ENCODE data around the gene CDC23.
A peak's percentile ranks its signal among the peaks of the same experiment; 100 is the strongest.
"Not testable (repeated sequence)": the region's sequence is repeated elsewhere in the genome, so short reads cannot be mapped to it uniquely, and the experiment has no call there.

CDC23 gene

GRCh38 chr5:138212828-138213160, 329 bp downstream of the CDC23 start:
- DNase-seq (ENCODE audit: low read depth in 2 of 2, low spot score in 1 of 2), result no peak

GRCh38 chr5:138210985-138211384, 2.1 kb downstream of the CDC23 start:
- DNase-seq (ENCODE audit: low read depth in 2 of 2, low spot score in 1 of 2), result no peak

DNA sequence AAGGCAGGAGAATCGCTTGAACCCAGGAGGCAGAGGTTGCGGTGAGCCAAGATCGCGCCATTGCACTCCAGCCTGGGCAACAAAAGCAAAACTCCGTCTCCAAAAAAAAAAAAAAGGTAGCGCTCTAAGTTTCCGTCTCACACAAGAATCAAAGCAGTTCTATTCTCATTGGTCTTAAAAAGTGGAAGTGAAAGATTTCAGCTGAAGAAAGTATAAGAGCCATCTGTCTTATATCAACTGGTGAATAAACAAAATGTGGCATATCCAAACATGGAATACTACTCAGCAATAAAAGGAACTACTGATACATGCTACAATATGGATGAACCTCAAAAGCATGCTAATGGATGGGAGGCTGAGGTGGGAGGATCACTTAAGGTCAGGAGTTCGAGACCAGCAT, 19.3 kb downstream of the CDC23 start:
- not testable (repeated sequence) for DNase-seq (ENCODE audit: low read depth in 2 of 2, low spot score in 1 of 2)

DNA sequence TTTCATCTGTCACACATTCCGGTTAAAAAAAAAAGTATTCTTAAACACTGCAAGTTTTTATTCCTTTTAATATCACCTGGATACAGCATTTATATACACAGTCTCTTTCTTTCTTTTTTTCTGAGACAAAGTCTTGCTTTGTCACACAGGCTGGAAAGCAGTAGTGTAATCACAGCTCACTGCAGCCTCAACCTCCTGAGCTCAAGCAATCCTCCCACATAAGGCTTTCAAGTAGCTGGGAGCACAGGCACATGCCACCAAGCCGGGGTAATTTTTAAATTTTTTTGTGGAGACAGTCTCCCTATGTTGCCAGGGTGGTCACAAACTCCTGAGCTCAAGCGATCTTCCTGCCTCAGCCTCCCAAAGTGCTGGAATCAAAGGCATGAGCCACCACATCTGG, 20.3 kb downstream of the CDC23 start:
- no peak for DNase-seq (ENCODE audit: low read depth in 2 of 2, low spot score in 1 of 2)

- DNase-seq (ENCODE audit: low read depth in 2 of 2, low spot score in 1 of 2), result no peak
Observed at GRCh38 chr5:138188626-138189025, 24.5 kb downstream of the CDC23 start.

GRCh38 chr5:138186002-138186447, 27.1 kb downstream of the CDC23 start:
- no peak for DNase-seq (ENCODE audit: low read depth in 2 of 2, low spot score in 1 of 2)

- no peak for DNase-seq (ENCODE audit: low read depth in 2 of 2, low spot score in 1 of 2)
Observed at GRCh38 chr5:138182808-138183207, 30.3 kb downstream of the CDC23 start.

GRCh38 chr5:138180841-138181240, 32.3 kb downstream of the CDC23 start:
- no peak for DNase-seq (ENCODE audit: low read depth in 2 of 2, low spot score in 1 of 2)

DNA sequence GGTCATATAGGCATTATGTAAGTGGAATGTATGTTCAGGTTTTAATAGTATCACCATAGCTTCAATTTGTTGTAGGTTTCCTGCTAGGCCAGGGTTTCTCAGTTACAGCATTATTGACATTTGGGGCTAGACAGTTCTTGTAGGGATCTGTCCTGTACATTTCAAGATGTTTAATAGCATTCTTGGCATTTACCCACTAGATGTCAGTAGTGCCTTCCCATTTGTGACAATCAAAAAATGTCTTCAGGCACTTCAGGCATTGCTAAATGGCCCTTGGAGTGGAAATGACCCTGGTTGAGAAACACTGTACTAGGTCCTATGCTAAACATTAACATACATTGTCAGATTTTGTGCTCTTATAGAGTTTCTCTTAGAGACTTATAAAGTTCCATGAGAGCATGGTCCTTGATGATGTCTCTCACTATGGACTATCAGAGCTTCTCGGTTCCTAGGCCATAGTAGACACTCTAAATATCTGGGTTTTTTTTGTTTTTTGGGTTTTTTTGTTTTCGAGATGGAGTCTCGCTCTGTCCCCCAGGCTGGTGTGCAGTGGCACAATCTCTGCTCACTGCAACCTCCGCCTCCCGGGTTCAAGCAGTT, 32.8 kb downstream of the CDC23 start:
- no peak for DNase-seq (ENCODE audit: low read depth in 2 of 2, low spot score in 1 of 2)

GRCh38 chr5:138179277-138179857, 33.8 kb downstream of the CDC23 start:
- DNase-seq (ENCODE audit: low read depth in 2 of 2, low spot score in 1 of 2), result no peak

- DNase-seq (ENCODE audit: low read depth in 2 of 2, low spot score in 1 of 2), result peak; percentile 71 to 81
Observed at GRCh38 chr5:138178516-138179276, 34.4 kb downstream of the CDC23 start, which contains the start of the genes BRD8 and KIF20A. BRD8 (minus strand) TSS chr5:138178630; CDS start chr5:138178614, 16 bp downstream. KIF20A (plus strand) TSS chr5:138179112; CDS start chr5:138179681, 569 bp downstream.

DNA sequence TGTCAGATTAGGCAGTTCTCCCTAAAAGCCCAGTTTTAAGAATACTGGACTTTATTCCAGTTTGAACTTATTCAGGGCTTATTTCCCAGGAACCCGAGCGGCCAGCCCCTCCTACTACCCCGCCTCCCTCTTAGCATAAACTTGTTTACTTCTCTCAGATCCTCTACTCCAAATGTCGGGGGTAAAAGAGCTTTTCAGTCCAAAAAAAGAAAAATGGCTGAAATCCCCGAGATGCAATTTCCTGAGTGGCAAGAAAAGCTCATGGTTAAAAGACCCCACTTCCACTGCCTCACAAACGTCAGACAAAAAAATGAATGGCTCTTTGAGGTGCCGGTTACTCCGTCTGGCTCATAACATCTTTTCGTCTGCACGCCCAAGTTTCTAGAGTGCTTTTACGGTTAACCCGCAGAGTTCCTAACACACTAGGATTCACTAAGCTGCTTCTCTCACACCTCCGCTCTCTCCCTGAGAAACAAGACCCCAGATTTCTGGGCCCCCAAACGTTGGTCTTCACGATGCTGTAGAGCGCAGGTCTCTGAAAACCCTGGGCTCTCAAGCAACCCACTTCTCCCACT, 35.1 kb downstream of the CDC23 start:
- no peak for DNase-seq (ENCODE audit: low read depth in 2 of 2, low spot score in 1 of 2)

DNA sequence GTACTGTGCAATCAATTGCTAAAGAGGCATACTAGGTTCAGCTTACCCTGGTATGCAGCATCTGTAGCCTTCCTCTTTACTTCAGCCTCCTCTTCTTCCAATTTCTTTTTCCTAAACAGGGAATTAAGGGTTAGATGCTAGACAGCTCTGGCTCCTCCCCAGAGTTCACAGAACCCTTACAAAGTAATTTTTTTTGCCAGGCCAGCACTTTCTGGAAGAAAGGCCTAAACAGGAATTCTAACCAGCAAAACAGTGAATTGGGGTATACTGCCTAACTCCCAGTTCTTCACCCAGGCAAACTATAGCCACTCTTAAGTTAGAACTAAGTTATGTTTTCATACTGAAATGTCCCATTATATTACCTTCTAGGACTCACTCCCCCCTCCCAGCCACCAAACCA, 42.8 kb downstream of the CDC23 start:
- no peak for DNase-seq (ENCODE audit: low read depth in 2 of 2, low spot score in 1 of 2)

DNA sequence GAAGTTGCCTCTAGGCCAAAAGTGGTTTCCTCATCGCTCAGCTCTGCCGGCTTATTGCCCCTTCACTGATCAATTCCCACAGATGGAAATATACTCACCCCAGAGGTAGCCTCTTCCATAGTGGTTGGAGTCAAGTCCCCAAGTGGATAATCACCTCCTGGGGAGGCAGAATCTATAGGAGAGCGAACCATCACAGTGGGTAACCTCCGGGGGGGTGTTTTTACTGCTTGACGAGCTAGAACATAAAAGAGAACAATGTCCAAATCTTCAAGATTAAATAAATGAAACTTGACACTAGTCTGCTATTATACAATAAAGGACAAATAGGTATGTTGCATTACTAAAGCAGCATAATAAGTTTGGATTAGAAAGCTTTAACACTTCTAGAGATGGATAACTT, 44.0 kb downstream of the CDC23 start:
- DNase-seq (ENCODE audit: low read depth in 2 of 2, low spot score in 1 of 2), result no peak

DNA sequence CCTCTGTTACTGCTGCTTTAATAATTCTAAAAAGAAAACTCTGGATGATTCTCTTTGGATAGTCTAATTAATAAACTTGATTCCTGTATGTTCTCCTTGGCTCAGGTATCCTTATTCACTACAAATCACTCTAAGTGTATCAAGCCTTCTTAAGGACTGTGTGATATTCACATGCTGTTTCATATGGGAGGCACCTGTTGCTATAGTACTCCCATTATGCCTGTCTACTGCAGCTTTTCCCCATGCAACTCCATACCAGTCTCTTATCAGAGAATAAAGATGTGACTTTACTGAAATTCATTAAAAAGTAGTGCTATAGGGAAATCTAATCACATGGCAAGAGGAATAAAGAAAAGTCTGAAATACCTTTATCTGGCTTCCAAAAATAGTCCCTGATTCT, 49.4 kb downstream of the CDC23 start:
- DNase-seq (ENCODE audit: low read depth in 2 of 2, low spot score in 1 of 2), result no peak

- DNase-seq (ENCODE audit: low read depth in 2 of 2, low spot score in 1 of 2), result no peak
Observed at GRCh38 chr5:138160706-138161105, 52.4 kb downstream of the CDC23 start.

DNA sequence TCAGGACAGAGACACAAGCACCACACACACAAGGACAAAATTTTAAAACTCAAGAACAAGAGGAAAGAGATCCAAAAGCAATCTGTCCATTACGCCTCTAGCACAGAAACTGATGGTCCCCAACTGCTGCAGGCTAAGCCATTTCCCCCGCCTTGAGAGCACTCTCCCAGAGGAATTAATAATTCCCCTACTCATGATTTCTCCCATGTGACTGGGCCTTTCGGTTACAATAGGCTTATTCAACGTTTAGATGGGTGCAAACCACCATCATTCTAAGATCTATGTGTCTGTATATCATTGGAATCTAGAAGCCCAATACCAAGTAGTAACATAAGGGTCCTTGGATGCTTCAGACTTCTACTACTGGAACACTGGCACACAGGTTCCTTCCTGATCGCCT, 53.5 kb downstream of the CDC23 start:
- DNase-seq (ENCODE audit: low read depth in 2 of 2, low spot score in 1 of 2), result no peak

GRCh38 chr5:138157626-138158025, 55.5 kb downstream of the CDC23 start:
- DNase-seq (ENCODE audit: low read depth in 2 of 2, low spot score in 1 of 2), result no peak

GRCh38 chr5:138155977-138156376, 57.1 kb downstream of the CDC23 start:
- DNase-seq (ENCODE audit: low read depth in 2 of 2, low spot score in 1 of 2), result not testable (repeated sequence)

DNA sequence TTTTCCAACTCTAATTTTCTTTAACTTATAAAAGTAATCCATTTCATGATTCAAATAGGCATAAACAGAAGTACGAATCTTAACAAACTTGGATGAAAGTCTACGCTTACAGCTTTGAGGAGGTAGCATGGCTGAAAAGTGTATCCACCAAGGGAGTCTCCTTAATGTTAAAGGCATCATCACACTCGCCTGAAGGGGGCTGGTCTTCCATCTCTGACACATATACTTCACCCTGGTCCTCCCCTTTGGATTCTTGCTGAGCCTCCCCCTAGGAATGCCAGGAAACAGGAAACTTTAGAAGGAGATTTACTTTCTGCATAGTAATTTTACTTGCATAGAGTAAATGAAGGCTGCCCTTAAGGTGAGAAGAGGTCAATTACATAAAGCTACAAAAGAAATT, 63.6 kb downstream of the CDC23 start:
- no peak for DNase-seq (ENCODE audit: low read depth in 2 of 2, low spot score in 1 of 2)

GRCh38 chr5:138148811-138149210, 64.3 kb downstream of the CDC23 start:
- DNase-seq (ENCODE audit: low read depth in 2 of 2, low spot score in 1 of 2), result no peak

DNA sequence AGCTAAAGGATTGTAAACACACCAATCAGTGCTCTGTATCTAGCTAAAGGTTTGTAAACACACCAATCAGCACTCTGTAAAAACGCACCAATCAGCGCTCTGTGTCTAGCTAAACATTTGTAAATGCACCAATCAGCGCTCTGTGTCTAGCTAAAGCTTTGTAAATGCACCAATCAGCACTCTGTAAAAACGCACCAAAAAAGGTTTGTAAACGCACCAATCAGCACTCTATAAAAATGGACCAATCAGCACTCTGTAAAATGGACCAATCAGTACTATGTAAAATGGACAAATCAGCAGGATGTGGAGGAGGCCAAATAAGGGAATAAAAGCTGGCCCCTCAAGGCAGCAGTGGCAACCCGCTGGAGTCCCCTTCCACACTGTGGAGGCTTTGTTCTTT, 69.5 kb downstream of the CDC23 start:
- DNase-seq (ENCODE audit: low read depth in 2 of 2, low spot score in 1 of 2), result not testable (repeated sequence)
